Non-pigmented ciliary epithelial cell (primary cell): ENCODE measurements around the gene SMPD2.

Experiments used
- DNase-seq: peaks from one replicate; pipeline ENCODE4 v3.0.0-alpha.2; 2010; ENCODE audit warnings: low read depth

The SMPD2 gene

GRCh38 chr6:109486068-109486467, 45.5 kb downstream of the SMPD2 start:
- no peak for DNase-seq

GRCh38 chr6:109488001-109488400, 47.5 kb downstream of the SMPD2 start:
- DNase-seq: no peak

DNA sequence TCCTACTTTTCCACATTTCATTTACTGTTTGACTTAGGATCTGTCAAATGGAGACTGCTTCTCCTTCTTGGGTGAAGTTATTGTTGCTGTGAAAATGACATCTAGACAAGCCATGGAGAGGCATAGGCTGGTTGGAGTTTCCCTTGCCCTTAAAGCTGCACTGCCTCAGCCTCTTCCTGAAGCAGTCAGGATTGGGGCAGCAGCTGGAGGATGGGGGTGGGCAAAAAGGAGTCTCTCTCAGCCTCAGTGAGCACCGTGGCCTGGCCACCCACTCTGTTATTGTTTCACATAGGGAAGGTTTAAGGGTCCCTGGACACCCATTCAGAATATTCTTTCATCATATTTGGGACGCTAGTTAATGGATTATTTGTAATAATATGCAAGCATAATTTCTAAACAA, 50.2 kb downstream of the SMPD2 start:
- DNase-seq: no peak

- no peak for DNase-seq
These were observed 50.8 kb downstream of the SMPD2 start for GRCh38 chr6:109491207-109491938.
